Stomach (tissue), 4 donors: ENCODE measurements around the gene STXBP6.

Experiments used
- CTCF ChIP-seq, 7 experiments: fragments of 450-650 bp in 4 of 7; fragments of 200-600 bp in 3 of 7; sonication (generic) in 3 of 7; IDR thresholded peaks; one replicate each; pipeline ENCODE4 v1.5.1; 2016 to 2019; ENCODE audit warnings: antibody characterized with exemption in 7 of 7, control low read depth in 2 of 7, mild to moderate bottlenecking in 1 of 7
- EP300 ChIP-seq: sonication (generic); formaldehyde crosslinking; IDR thresholded peaks from one replicate; pipeline ENCODE4 v1.6.1; 2017; ENCODE audit warnings: antibody characterized with exemption
- POLR2A ChIP-seq, 4 donors: fragments of 450-650 bp; IDR thresholded peaks; one replicate each; pipeline ENCODE4 v1.6.1; 2016; ENCODE audit warnings: antibody characterized with exemption in 4 of 4, control low read depth in 2 of 4, mild to moderate bottlenecking in 1 of 4, moderate library complexity in 1 of 4
- POLR2AphosphoS5 ChIP-seq, 3 donors: sonication (generic); formaldehyde crosslinking; IDR thresholded peaks; one replicate each; pipeline ENCODE4 v1.6.1; 2016; ENCODE audit warnings: antibody characterized with exemption in 3 of 3

- TF ChIP-seq POLR2AphosphoS5 (IDR thresholded peaks at IDR 0.05), result no peak
- TF ChIP-seq CTCF (IDR thresholded peaks at IDR 0.05), result no peak
- TF ChIP-seq EP300, result no peak
- TF ChIP-seq POLR2A (IDR thresholded peaks at IDR 0.05), result no peak
These were observed 6.7 kb upstream of the STXBP6 start for GRCh38 chr14:25056688-25057078.
